Progenitor cell of endocrine pancreas (in vitro differentiated cells): ENCODE measurements around the gene MRAP. TPM values are rescaled to one million over a fixed set of nuclear protein-coding genes. Genes with fewer than 3 reads are reported as not detected.

Experiments
- DNase-seq: peaks from one replicate; pipeline ENCODE4 v3.0.0; 2021; ENCODE audit warnings: low spot score; ENCODE audit not compliant: unreplicated experiment
- H3K27ac Mint-ChIP-seq: 2 replicates; pipeline ENCODE4 v1.8.0; 2021; ENCODE audit warnings: mild to moderate bottlenecking, moderate library complexity, mixed read lengths
- H3K27me3 Mint-ChIP-seq: 2 replicates; pipeline ENCODE4 v1.8.0; 2021; ENCODE audit warnings: mixed read lengths
- H3K36me3 Mint-ChIP-seq: 2 replicates; pipeline ENCODE4 v1.8.0; 2022; ENCODE audit warnings: mixed read lengths; ENCODE audit not compliant: insufficient read depth
- H3K4me1 Mint-ChIP-seq: 2 replicates; pipeline ENCODE4 v1.8.0; 2021; ENCODE audit warnings: low read depth, mixed read lengths
- H3K4me3 Mint-ChIP-seq: 2 replicates; pipeline ENCODE4 v1.8.0; 2021; ENCODE audit warnings: low read depth, mild to moderate bottlenecking, moderate library complexity, mixed read lengths
- H3K9me3 Mint-ChIP-seq: 2 replicates; pipeline ENCODE4 v1.8.0; 2021; ENCODE audit warnings: low read depth, mixed read lengths
- total RNA-seq: library from RNA; stranded (reverse); gene quantifications from 2 replicates; pipeline ENCODE4 v1.2.1, GENCODE V29; 2021
- TF ChIP-seq, protein P1 (sequence below): fragments of 200-600 bp; sonication (generic); IDR thresholded peaks from one replicate; pipeline ENCODE4 v1.5.0; 2021; ENCODE audit warnings: antibody characterized with exemption, mild to moderate bottlenecking; ENCODE audit not compliant: unreplicated experiment

The MRAP gene
- total RNA-seq, 1 donor from 2014 or later: 1.2 TPM

DNA sequence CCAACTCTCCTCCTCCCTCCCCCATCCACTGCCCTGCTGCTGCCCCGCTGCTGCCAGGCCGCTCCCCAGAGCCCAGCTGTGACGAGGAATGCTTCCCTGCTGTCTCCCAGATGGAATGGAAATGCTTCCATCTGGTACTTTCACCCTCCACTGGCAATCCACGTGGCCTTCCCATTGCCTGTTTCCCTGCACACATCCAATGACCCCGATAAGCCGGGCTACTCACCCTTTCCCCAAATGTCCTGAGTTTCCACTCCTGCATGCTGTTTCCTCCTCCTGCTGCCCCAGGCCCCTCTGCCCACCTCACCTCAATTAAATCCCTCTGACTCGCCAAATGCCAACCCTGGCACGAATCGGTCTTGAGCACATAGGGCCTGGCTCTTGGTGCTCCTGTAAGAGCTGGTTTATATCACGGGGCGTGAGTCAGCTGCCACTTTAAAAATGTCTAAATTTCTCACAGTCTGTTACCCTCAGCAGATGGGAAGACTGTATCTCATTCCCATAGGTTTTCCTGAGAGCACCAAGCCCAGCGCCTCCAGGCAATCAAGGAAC is 36.4 kb downstream of the MRAP start:
- no peak for DNase-seq
- peaks cover 20% of the 10 kb centered on the region for H3K36me3 Mint-ChIP-seq
- H3K4me3 Mint-ChIP-seq: no peak overlapping the region
- no peaks in the 10 kb centered on the region for H3K9me3 Mint-ChIP-seq
- H3K27me3 Mint-ChIP-seq: no peaks in the 10 kb centered on the region
- H3K27ac Mint-ChIP-seq: no peak overlapping the region
- H3K4me1 Mint-ChIP-seq: no peaks in the 10 kb centered on the region
- TF ChIP-seq, protein P1, sequence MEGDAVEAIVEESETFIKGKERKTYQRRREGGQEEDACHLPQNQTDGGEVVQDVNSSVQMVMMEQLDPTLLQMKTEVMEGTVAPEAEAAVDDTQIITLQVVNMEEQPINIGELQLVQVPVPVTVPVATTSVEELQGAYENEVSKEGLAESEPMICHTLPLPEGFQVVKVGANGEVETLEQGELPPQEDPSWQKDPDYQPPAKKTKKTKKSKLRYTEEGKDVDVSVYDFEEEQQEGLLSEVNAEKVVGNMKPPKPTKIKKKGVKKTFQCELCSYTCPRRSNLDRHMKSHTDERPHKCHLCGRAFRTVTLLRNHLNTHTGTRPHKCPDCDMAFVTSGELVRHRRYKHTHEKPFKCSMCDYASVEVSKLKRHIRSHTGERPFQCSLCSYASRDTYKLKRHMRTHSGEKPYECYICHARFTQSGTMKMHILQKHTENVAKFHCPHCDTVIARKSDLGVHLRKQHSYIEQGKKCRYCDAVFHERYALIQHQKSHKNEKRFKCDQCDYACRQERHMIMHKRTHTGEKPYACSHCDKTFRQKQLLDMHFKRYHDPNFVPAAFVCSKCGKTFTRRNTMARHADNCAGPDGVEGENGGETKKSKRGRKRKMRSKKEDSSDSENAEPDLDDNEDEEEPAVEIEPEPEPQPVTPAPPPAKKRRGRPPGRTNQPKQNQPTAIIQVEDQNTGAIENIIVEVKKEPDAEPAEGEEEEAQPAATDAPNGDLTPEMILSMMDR: no peak

DNA sequence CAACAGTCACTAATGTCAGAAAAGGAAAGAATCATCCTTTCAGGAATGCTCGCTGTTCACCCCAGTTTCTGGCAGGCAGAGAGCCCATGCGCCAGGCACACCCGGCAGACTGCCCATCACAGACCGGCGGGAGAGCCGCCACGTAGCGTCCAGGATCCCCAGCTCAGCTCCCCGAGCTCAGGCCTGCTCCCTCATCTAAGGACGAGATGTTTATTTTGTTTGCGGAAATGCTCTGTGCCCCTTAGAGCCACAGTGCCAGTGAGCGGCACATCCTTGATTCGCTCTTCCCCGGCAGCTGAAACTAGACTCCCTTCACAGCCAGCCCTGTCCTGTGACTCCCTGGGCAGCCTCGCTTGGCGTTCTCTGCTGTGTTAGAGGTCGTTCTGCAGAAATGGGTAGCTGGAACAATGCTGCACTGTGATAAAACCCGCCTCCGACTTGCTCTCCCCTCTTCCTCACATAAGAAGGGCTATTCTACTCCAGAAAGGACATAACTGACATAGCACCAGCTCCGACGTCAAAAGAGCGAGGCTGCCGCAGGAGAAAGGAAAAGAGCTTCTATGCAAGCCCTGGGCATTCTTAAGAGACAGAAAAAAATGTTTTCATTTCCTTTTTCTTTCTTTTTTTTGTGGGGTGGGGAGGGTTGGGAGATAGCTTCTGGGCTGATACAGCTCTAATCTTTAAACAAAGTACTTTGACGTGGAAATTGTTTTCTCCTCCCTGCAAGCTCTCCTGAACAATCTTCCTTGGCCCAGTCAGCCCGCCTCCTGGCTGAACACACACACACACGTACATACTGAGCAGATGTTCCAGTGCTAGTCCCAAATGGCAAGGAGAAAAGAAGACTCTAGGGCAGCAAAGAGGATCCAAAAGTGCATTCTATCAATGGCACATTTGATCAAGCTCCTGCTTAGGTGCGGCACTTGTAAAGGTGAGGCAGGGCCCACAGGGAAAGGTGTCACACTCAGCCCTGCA is 37.2 kb downstream of the MRAP start:
- TF ChIP-seq, protein P1: no peak
- H3K36me3 Mint-ChIP-seq: peaks cover 20% of the 10 kb centered on the region
- no peak overlapping the region for H3K27ac Mint-ChIP-seq
- H3K9me3 Mint-ChIP-seq: no peaks in the 10 kb centered on the region
- no peaks in the 10 kb centered on the region for H3K27me3 Mint-ChIP-seq
- no peaks in the 10 kb centered on the region for H3K4me1 Mint-ChIP-seq
- DNase-seq: no peak
- no peak overlapping the region for H3K4me3 Mint-ChIP-seq

DNA sequence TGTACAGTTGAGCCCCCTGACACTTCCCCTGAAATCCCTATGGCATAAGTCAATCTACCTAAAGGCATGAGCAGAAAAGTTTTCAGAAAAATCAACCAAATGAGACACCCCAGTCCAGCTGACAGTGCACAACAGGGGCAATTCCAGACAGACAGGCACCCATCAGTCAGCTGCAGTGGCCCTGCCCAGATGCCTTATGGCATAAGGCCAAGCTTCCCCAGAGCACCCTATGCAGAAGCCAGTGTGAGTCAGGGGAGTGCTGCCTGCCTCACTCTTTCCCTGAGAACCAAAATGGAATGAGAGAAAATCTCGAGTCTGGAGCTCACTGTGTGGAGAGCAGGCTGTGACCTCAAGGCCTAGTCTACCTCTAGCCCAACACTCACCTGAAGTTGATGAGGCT is 38.1 kb downstream of the MRAP start:
- peaks cover 21% of the 10 kb centered on the region for H3K36me3 Mint-ChIP-seq

DNA sequence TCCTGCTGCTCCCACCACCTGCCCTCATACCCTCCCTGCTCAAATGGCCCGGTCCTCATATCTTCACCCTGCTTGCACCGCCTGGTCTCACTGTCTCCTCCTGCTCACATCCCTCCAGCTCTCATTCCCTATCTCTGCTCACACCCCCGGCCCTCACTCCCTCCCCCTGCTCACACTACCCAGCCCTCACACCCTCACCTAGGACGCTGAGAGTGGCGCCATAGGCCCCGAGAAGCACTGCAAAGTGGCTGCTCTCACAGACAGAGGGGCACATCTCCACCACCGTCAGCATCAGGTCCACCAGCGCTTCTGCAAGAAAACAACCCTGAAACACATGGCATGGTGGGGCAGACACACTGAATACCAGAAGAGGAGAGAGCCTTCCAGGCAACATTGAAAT is 38.6 kb downstream of the MRAP start:
- no peaks in the 10 kb centered on the region for H3K27me3 Mint-ChIP-seq
- H3K27ac Mint-ChIP-seq: no peak overlapping the region
- H3K9me3 Mint-ChIP-seq: no peaks in the 10 kb centered on the region
- H3K36me3 Mint-ChIP-seq: peaks cover 21% of the 10 kb centered on the region
- no peaks in the 10 kb centered on the region for H3K4me1 Mint-ChIP-seq
- DNase-seq: no peak
- H3K4me3 Mint-ChIP-seq: no peak overlapping the region
- TF ChIP-seq, protein P1: no peak

More for the DNA sequence above, 38.1 kb downstream of the MRAP start:
- H3K27me3 Mint-ChIP-seq: no peaks in the 10 kb centered on the region
- DNase-seq: no peak
- TF ChIP-seq, protein P1: no peak
- H3K4me3 Mint-ChIP-seq: no peak overlapping the region
- no peaks in the 10 kb centered on the region for H3K9me3 Mint-ChIP-seq
- no peak overlapping the region for H3K27ac Mint-ChIP-seq
- H3K4me1 Mint-ChIP-seq: no peaks in the 10 kb centered on the region

DNA sequence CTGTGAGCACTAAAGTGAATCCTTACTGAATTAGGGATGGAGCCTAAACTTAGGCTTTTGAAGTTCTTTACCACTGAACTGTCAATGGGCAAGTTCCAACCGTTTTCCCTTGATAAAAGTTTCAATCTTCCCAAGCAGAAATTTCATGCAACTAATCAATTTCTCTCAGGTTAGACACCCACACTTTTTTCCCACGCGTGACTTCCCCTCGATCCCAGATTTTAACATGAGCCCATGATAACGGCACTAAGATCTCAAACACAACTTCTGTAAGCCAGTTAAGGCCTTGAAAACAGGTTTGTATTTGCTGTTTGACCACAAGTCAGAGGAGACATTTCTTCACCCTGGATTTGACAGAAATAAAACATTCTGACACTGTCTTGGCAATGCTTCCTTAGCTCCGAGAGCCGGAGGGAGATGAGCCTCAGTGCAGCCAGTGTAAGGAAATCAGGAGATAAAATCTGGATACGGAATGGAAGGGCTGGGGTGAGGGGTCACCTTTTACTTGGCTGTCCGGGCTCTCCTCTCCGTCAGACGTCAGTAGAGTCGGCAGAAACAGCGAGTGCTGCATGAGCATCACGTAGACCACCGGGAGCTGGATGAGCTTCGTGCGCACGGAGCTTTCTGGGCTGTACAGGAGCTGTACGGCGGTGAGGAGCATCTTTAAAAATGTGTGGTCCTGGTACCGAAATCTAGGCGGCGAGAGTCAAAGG is 39.7 kb downstream of the MRAP start:
- DNase-seq: no peak
- H3K27me3 Mint-ChIP-seq: no peaks in the 10 kb centered on the region
- no peak overlapping the region for H3K4me3 Mint-ChIP-seq
- H3K36me3 Mint-ChIP-seq: peaks cover 20% of the 10 kb centered on the region
- H3K9me3 Mint-ChIP-seq: no peaks in the 10 kb centered on the region
- no peaks in the 10 kb centered on the region for H3K4me1 Mint-ChIP-seq
- TF ChIP-seq, protein P1: no peak
- H3K27ac Mint-ChIP-seq: no peak overlapping the region
